ENCODE results near the gene AIP.

Gene AIP

GRCh38 chr11:67494371-67495233 lies 11.8 kb downstream of the AIP start:
- no peak for DNase-seq

DNA sequence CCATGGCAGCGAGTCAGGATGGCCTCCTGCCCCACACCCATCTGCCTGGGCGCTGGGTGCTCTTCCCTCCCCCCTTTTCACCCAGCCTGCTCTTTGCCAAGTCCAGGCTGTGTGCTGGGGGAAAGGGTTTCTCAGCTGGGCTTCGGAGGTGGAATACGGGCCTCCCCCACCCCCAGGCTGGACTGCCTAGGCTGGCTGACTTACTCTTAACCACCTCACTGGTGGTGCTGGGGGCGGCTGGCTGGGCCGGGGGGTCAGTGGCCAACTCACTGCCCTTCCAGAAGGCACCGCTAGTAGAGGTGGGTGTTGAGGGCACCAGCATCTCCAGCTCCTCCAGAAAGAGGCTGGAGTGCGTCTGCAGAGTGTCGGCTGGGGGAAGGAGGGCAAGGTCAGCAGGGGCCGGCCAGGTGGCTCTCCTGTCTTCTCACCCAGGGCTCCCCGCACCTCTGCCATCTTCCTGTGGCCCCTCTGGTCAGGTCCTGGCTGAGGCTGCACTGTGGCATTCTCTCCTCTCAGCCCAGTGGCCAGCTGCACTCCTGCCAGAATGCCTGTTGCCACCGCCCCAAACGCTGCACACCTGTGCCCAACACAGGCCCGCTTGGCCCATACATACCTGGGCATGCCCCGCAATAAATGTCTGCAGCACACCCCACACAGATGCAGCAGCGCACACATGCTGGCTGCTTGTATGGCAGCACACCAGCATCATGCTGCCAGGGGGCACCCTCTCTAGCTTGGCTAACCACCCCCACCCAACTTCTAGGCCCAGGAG lies 12.6 kb downstream of the AIP start:
- no peak for DNase-seq

DNA sequence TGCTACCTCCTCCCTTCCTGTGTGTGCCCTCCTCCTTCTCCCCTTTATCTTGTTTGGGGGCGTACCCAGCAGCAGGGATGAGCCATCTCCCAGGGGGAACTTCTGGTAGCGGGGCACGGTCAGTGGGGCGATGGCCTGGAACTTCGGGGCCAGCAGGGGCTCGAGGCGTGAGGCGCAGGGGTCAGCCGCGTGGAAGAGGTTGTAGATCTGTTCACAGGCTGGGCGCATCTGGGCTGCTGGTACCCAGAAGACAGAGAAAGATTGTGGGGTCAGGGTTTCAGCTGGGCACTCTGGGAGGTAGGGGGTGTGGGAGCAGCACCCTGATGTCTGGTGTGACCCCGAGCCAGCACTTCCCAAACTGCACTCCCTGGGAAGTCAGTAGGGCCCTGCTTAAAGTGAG lies 13.3 kb downstream of the AIP start:
- DNase-seq = no peak

DNA sequence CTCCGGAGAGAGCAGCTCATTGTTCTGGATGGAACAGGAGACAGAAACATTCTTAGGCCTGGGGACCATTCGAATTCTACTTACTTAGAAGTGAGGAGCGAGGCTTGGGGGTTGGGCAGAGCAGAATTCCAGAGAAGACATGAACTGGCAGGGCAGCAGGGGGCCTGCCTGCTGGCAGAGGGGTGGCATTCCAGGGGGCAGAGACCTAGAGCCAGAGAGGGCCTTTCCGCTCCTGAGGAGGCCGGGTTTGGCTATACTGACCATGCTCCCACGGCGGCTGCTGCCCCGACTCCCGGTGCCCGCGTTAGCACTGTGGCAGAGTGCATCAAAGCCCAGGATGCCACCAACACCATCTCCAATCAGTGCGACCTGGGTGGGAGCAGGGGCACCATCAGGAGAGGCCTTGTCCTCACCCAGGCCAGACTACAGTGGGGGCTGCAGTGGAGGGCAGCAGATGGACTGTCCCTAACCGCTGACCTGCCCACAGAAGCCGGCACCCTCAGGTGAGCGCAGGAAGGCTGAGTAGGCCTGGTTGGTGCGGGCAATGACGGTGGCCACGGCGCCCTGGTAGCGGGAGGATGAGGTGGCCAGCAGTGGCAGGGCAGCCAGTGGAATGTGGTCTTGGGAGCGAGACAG lies 14.9 kb downstream of the AIP start:
- DNase-seq = no peak

- DNase-seq = no peak
Measured at GRCh38 chr11:67498544-67498972, 15.7 kb downstream of the AIP start.

DNA sequence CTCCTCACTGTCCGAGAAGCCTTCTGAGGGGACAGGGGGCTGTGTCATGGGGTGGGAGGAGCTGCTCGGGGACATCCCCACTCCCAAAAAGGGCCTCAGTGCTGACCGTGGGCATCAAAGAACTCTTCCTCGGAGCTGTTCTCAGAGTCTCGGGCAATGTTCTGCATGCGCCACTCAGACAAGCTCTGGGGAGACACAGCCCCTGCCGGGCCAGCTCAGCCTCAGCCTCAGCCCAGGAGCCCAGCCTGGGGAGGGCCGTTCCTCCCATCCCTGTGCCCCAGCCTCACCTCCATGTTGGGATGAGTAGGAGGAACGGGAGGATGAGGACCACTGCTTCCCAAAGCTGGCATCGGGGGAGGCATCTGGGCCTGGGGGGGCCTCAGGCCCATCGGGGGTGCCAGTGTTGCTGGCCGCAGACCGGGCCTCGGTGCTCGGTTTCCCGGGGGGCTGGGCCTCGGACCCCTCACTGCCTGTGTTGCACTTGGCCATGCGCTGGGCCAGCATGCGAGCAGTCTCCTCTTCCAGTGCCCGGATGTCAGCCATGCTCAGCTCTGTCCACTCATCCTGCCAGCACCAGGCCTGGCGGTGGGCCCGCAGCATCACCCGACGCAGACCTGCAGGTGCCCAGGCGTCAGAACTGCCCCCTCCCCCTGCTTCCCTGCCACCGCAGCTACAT lies 17.1 kb downstream of the AIP start:
- DNase-seq = no peak

- DNase-seq = no peak
Measured at GRCh38 chr11:67500484-67500821, 17.6 kb downstream of the AIP start.

- peak; percentile 60 to 65 for DNase-seq
Measured at GRCh38 chr11:67500831-67501715, 18.2 kb downstream of the AIP start.

DNA sequence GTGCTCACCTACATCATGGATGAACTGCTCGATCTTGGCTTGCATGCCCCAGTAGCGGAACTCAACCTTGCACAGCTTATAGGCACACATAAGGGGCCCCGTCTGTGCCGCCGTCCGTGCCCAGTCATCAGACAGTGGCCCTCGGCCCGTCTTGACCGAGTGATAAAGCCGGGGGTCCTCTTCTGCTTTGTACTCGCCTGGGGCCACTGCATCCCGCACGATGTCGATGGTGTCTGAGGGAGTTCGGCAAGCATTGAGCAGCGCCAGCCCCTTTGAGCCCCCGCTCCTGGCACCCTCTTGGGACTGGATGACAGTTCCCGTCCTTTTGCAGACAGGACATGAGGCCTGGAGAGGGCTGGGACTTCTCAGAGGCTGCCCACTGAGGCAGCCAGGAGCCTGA lies 19.0 kb downstream of the AIP start:
- no peak for DNase-seq

- DNase-seq = no peak
Measured at GRCh38 chr11:67502328-67502979, 19.6 kb downstream of the AIP start.

DNA sequence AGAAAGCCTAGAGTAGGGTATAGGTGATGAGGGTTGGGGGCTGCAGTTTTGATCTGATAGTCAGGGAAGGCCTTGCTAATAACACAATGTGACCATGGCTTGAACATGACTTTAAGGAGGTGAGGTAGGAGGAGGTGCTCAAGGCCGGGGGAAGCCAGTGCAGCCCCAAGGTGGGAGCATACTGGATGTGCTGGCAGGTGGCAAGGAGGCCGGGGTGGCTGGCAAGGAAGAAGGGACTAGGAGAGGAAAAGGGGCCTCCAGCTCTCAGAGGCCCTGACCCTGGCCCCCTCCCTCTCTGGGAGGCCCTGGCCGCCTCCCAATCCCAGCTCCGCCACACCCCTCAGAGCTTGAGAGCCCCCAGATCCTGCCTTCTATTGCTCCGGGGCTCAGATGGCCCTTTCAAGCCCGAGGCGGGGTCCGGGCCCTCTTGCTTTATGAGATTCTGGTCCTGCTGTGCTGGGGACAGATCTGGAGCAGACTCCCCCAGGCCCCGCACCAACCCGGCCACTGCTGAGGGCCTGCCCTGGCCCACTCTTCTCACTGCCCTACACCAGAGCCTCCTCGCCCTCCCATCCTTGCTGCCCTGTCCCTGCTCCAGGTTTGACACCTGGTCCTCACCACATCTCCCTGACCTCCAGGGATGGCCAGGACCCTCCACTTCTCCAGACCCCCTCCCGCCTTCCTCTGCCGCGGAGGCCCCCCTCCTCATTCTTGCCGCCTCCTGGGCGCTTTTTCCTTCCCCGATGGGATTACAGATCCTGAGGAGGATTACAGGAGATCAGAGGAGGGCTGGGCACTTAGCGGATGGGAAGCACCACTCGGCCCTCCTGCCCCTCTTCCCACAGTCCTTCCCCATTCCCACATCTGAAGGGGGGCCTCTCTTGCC lies 20.5 kb downstream of the AIP start:
- DNase-seq = no peak

DNA sequence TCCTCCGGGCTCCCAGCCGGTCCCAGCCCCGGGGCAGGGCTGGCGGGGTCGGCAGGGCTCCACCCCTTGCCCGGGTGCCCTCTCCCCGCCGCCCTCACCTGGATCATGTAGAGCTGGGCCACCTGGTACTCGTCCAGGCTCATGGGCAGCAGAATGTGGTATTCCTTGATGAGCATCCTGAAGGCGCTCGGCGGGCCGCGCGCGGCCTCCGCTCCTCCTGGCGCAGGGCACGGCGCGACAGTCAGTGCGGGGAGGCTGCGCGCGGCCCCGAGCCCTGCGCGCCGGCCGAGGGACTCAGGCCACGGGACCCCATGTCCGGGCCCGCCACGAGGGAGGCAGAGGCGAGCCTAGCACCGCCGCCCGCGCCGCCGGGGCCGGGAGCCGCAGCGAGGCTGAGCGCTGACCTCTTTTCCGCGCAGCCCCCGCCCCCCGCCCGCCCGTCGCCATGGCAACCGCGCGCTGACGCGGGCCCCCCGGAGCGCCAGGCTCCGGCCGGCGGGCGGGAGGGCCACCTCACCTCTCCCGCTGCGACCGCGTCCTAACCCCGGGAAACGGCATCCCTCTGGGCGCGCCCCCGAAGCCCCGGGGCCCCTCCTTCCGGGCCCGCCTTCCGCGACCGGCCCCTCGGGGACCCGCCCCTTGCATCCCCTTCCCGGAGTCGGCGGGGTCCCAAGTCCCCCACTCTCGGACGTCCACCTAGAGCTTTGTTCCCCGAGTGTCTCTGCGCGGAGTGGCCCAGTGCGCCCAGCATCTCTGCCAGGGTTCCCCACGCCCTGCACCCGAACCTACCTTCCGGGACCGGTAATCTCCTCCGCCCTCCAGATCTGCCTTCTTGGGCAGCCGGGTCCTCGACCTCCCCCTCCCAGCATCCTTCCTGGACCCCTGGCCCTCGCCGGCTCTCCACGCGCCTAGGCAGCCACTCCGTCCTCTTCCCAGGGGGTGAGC lies 21.5 kb downstream of the AIP start:
- no peak for DNase-seq

DNA sequence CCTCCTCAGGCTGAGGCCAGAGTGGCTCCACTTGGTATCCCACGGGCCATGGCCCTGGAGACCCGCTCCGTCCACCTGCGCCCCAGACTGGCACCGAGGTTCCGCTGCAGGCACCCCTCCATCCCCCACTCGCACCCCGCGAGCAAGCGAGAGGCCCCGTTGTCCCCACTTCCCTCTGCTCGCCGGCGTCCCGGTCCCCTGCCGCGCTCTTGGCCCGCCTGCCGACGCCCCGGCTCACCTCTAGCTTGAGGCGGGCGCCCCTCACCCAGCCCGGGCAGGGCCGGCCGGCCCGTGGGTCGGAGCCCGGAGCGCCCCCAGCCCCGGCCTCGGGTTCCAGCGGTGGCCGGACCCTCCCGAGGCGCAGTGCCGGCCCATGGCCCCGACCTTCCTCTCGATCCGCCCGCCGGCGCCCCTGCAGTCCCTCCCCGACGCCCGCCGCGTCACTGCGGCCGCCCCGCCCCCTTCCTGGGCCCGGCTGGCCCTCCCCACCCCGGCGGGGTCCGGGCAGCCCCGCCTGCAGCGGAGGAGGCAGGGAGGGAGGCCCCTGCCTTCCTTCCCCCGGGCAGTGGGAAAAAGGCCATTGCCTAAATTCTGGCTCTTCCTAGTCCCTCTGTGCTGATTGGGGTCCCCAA lies 22.2 kb downstream of the AIP start, which contains the start of gene PITPNM1:
PITPNM1 (minus strand) TSS at position 414 of the 632 bp plus-strand sequence. CDS start 1,183 bp downstream, outside the sequence.
- peak; percentile 60 to 63 for DNase-seq

DNA sequence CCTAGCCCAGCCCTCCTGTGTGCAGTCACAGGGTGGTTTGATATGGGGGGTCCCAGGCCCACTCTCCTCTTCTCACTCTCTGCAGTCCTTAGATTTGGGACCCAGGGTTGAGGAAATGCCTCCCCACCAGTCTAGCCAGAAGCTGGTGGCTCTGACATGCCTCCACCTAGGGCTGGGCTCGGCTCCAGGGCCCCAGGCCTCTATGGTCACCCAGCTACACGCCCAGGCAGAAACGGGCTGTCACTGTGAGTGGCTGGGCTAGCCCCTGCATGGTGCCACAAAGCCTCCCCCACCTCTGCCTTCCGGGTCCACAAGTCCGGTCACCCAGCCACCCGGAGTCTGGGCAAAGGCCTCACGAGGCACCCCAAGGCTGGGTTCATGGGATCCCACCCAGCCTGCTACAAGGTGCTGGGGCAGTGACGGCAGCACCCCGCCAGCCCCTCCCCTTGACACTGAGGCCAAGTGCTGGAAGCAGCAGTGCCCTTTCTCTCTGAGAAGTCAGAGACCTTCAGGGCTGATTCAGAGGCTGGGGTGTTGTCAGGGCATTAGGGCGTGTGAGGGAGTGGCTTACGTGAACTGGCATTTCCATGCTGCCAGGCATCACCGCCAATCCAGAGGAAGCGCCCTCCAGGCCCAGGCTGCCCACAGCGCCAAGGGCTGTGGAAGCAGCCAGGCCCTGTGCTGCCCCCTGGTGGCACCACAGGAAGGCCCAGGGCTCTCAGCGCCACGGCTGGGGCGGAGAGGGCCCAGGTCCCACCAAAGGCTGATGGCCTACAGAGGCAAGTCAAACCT lies 23.0 kb downstream of the AIP start:
- peak; percentile 96 to 97 for DNase-seq

DNA sequence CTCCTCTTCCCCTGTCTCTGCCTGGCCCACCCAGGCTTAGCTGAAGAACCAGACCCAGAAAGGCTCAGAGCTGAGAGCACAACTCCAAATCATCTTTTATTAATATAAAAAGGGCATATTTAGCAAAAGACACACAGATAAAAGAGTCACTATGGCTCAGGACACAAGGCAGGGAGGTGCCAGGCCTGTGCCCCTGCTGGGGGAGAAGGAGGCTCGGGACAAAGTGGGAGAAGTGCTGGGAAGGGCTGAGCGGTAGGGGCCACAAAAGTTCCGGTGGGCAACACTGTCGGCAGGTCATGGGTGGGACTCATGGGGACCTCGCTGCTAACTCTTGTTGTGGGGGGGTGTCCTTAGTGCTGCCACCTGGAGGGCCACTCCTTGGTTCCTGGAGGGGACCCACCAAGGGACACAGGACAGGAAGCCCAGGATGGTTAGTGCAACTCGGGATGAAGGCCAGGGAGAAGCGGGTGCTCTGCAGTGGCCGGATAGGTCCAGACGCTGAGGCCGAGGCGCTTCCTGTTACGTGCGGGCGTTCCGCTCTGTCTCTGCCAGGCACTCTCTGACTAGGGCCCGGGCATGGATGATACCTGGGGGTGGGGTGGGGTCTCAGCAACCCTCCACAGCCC lies 23.7 kb downstream of the AIP start:
- no peak for DNase-seq

DNA sequence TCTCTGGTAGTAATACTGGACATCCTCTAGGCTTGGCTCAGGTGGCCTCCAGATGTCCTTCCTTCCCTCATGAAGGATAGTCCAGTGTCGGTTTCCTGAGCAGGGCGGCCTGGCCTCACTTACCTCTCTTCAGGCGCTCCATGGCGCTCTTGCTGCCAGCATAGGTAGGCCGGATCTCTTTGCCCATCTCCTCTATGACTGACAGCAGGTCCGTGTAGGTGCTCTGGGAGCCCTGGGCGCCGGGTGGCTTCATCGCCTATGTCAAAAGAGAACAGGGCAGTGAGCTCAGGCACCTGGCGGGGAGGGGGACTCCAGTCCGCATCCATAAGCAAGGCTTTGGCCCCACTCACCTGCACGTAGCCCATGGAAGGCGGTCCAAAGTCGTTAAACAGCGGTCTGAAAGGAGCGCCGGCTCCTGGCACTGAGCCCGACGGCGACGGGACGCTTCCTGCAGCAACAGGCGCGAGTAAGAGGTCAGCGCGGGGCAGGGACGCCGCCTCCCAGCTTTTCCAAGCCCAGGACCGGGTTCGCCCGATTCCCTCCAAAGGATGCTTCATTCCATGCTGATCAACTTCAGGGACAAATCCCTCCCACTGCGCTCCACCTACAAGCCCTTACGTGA lies 24.5 kb downstream of the AIP start:
- no peak for DNase-seq

Measured in inflammatory macrophage treated with lipopolysaccharide for 1 hour (primary cell).